HepG2 (cell line): ENCODE results near the gene PIK3CD. TPM values are rescaled to one million over a fixed set of nuclear protein-coding genes. Genes with fewer than 3 reads are reported as not detected.

ENCODE experiments used
- ARID5B ChIP-seq: IDR thresholded peaks from 2 replicates; pipeline ENCODE4 v1.4.0; 2020; ENCODE audit warnings: mild to moderate bottlenecking, missing genetic modification reagents
- FOXC1 ChIP-seq: sonication (generic); formaldehyde crosslinking; IDR thresholded peaks from 2 replicates; pipeline ENCODE4 v1.8.0; 2022; ENCODE audit warnings: mild to moderate bottlenecking, missing genetic modification reagents, borderline replicate concordance
- FUBP1 ChIP-seq: sonication (generic); formaldehyde crosslinking; IDR thresholded peaks from 2 replicates; pipeline ENCODE4 v1.5.1; 2020; ENCODE audit warnings: missing genetic modification reagents, mild to moderate bottlenecking, borderline replicate concordance
- HIVEP1 ChIP-seq: sonication (generic); formaldehyde crosslinking; IDR thresholded peaks from 2 replicates; pipeline ENCODE4 v1.4.0; 2020; ENCODE audit warnings: mild to moderate bottlenecking, missing genetic modification reagents
- ISX ChIP-seq: sonication (generic); formaldehyde crosslinking; conservative IDR thresholded peaks from 2 replicates; pipeline ENCODE4 v1.5.0; 2020; ENCODE audit warnings: missing genetic modification reagents
- KDM5B ChIP-seq: sonication (generic); formaldehyde crosslinking; IDR thresholded peaks from 2 replicates; pipeline ENCODE4 v1.4.0; 2020; ENCODE audit warnings: missing genetic modification reagents, mild to moderate bottlenecking, borderline replicate concordance
- PREB ChIP-seq: sonication (generic); formaldehyde crosslinking; IDR thresholded peaks from 2 replicates; pipeline ENCODE4 v1.4.0; 2020; ENCODE audit warnings: missing genetic modification reagents
- RBFOX2 ChIP-seq: fragments of 200-400 bp; formaldehyde crosslinking; IDR thresholded peaks from 2 replicates; pipeline ENCODE4 v1.6.1; 2017; ENCODE audit warnings: low read depth, mild to moderate bottlenecking, low read length
- SP2 ChIP-seq: sonication (generic); formaldehyde crosslinking; IDR thresholded peaks from 2 replicates; pipeline ENCODE4 v1.5.1; 2020; ENCODE audit warnings: mild to moderate bottlenecking, missing genetic modification reagents
- ZBTB42 ChIP-seq: sonication (generic); formaldehyde crosslinking; IDR thresholded peaks from 2 replicates; pipeline ENCODE4 v1.5.0; 2020; ENCODE audit warnings: mild to moderate bottlenecking, missing genetic modification reagents
- ZFP37 ChIP-seq: sonication (generic); formaldehyde crosslinking; IDR thresholded peaks from 2 replicates; pipeline ENCODE4 v1.4.0; 2020; ENCODE audit warnings: missing genetic modification reagents, borderline replicate concordance
- ZIK1 ChIP-seq: sonication (generic); formaldehyde crosslinking; IDR thresholded peaks from 2 replicates; pipeline ENCODE4 v1.5.0; 2020; ENCODE audit warnings: mild to moderate bottlenecking, low read depth, missing genetic modification reagents, borderline replicate concordance
- ZMYM4 ChIP-seq: sonication (generic); formaldehyde crosslinking; IDR thresholded peaks from 2 replicates; pipeline ENCODE4 v1.8.1; 2023; ENCODE audit warnings: mild to moderate bottlenecking, missing genetic modification reagents
- ZNF235 ChIP-seq: sonication (generic); formaldehyde crosslinking; IDR thresholded peaks from 2 replicates; pipeline ENCODE4 v1.8.1; 2023; ENCODE audit warnings: mild to moderate bottlenecking, missing genetic modification reagents, borderline replicate concordance
- ZNF274 ChIP-seq: sonication (generic); formaldehyde crosslinking; IDR thresholded peaks from 2 replicates; pipeline ENCODE4 v1.5.1; 2020; ENCODE audit warnings: mild to moderate bottlenecking, missing genetic modification reagents
- ZNF563 ChIP-seq: sonication (generic); formaldehyde crosslinking; IDR thresholded peaks from 2 replicates; pipeline ENCODE4 v1.8.0; 2022; ENCODE audit warnings: mild to moderate bottlenecking, moderate library complexity, missing genetic modification reagents
- polyA plus RNA-seq, 8 experiments: library from polyadenylated mRNA; depleted of rRNA in 3 of 8; stranded (reverse) in 7 of 8; unstranded in 1 of 8; fragments of >200 nt; fragmentation: Illumina TruSeq in 4 of 8; extraction: Trizol in 4 of 8; gene quantifications; 2 replicates each; pipeline versions ENCODE4 v1.2.1 to v1.2.3, GENCODE V29; 2011 to 2016; ENCODE audit warnings: low read depth in 4 of 8, missing spikeins in 1 of 8, mixed read lengths in 1 of 8; ENCODE audit not compliant: insufficient read depth in 1 of 8
- total RNA-seq, 5 experiments: library from RNA; depleted of rRNA; stranded (reverse); fragments of >200 nt; fragmentation: Illumina TruSeq; extraction: Trizol; gene quantifications; 2 replicates each; pipeline ENCODE4 v1.2.3, GENCODE V29; 2016; ENCODE audit warnings: low read depth in 1 of 5
- TF ChIP-seq, protein P1 (sequence below): sonication (generic); formaldehyde crosslinking; IDR thresholded peaks from 2 replicates; pipeline ENCODE4 v1.4.0; 2020; ENCODE audit warnings: missing genetic modification reagents

The PIK3CD gene
- total and polyA plus RNA-seq, 2 of the 13 experiments (the other 11 are each of a cell fraction or from before 2014, with no cell fraction given): 7.1 to 10.0 TPM

DNA sequence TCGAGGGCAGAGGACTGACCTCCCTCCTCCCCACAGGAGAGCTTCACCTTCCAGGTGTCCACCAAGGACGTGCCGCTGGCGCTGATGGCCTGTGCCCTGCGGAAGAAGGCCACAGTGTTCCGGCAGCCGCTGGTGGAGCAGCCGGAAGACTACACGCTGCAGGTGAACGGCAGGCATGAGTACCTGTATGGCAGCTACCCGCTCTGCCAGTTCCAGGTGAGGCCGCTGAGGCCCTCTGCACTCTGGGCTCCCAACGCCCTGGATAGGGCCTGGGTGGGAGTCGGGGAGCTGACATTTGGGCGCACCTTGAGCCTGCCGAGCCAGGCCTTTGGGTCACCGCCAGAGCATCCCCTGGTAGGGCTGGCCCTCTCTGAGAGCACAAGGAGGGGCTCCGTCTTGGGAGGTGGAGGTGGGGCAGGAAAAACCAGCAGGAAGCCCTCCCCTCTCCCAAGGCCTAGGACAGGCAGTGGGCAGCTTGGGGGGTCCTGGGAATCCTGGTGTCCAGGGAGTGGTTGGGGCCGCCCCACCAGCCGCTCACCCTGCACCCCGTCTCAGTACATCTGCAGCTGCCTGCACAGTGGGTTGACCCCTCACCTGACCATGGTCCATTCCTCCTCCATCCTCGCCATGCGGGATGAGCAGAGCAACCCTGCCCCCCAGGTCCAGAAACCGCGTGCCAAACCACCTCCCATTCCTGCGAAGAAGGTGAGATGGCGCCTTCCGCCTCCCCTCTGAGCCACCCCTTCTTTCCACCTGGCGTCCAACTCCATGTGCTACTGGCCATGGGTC lies 65.1 kb downstream of the PIK3CD start (continued):
- TF ChIP-seq RBFOX2: peak; percentile 35; the same call in 1 of the 2 replicates
- TF ChIP-seq ZMYM4 (CRISPR knock-in tag): no peak
- peak; percentile 8; the same call in 1 of the 2 replicates for TF ChIP-seq FOXC1
- TF ChIP-seq HIVEP1 (CRISPR knock-in tag): 0 out of 2 replicates have a peak, but pooled peaks have one; percentile 21
- no peak for TF ChIP-seq ISX (CRISPR knock-in tag)
- peak; percentile 21; the same call in 1 of the 2 replicates for TF ChIP-seq ZBTB42 (CRISPR knock-in tag)
- TF ChIP-seq ZNF274: 0 out of 2 replicates have a peak, but pooled peaks have one; percentile 59
- peak; percentile 6; the same call in 1 of the 2 replicates for TF ChIP-seq KDM5B (CRISPR knock-in tag)
- TF ChIP-seq ZNF235 (CRISPR knock-in tag): 0 out of 2 replicates have a peak, but pooled peaks have one; percentile 36
- 0 out of 2 replicates have a peak, but pooled peaks have one; percentile 5 for TF ChIP-seq SP2
- TF ChIP-seq ARID5B (CRISPR knock-in tag): no peak
- no peak for TF ChIP-seq PREB
- TF ChIP-seq ZIK1 (CRISPR knock-in tag): no peak
- 0 out of 2 replicates have a peak, but pooled peaks have one; percentile 9 for TF ChIP-seq ZNF563 (CRISPR knock-in tag)
- peak; percentile 68; the same call in 1 of the 2 replicates for TF ChIP-seq FUBP1 (CRISPR knock-in tag)
- TF ChIP-seq, protein P1, sequence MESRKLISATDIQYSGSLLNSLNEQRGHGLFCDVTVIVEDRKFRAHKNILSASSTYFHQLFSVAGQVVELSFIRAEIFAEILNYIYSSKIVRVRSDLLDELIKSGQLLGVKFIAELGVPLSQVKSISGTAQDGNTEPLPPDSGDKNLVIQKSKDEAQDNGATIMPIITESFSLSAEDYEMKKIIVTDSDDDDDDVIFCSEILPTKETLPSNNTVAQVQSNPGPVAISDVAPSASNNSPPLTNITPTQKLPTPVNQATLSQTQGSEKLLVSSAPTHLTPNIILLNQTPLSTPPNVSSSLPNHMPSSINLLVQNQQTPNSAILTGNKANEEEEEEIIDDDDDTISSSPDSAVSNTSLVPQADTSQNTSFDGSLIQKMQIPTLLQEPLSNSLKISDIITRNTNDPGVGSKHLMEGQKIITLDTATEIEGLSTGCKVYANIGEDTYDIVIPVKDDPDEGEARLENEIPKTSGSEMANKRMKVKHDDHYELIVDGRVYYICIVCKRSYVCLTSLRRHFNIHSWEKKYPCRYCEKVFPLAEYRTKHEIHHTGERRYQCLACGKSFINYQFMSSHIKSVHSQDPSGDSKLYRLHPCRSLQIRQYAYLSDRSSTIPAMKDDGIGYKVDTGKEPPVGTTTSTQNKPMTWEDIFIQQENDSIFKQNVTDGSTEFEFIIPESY (CRISPR knock-in tag): peak; percentile 89
- TF ChIP-seq ZFP37 (CRISPR knock-in tag): peak; percentile 13; the same call in 1 of the 2 replicates
